GM21528 (cell line): ENCODE data around the gene FADS2.

Experiments used
- ATAC-seq: cut with Tn5 transposase; IDR thresholded peaks from one replicate; pipeline ENCODE4 v1.9.1; 2021; ENCODE audit warnings: mild to moderate bottlenecking, moderate library complexity; ENCODE audit not compliant: unreplicated experiment, low FRiP score

FADS2 gene

GRCh38 chr11:61795459-61795858 is 32.6 kb upstream of the FADS2 start:
- no peak for ATAC-seq

- ATAC-seq: no peak
Measured at GRCh38 chr11:61795876-61796526, 32.1 kb upstream of the FADS2 start.

GRCh38 chr11:61797263-61797944 is 30.7 kb upstream of the FADS2 start:
- ATAC-seq: no peak

GRCh38 chr11:61799665-61800284 is 28.3 kb upstream of the FADS2 start:
- no peak for ATAC-seq

GRCh38 chr11:61800331-61801281 is 27.5 kb upstream of the FADS2 start:
- ATAC-seq: no peak

GRCh38 chr11:61802605-61803004 is 25.5 kb upstream of the FADS2 start:
- no peak for ATAC-seq

- ATAC-seq: no peak
Measured at GRCh38 chr11:61803889-61804647, 24.0 kb upstream of the FADS2 start.

- ATAC-seq: no peak
Measured at GRCh38 chr11:61805146-61805545, 23.0 kb upstream of the FADS2 start.

- no peak for ATAC-seq
Measured at GRCh38 chr11:61806785-61807184, 21.3 kb upstream of the FADS2 start.

GRCh38 chr11:61810671-61811175 is 17.4 kb upstream of the FADS2 start:
- no peak for ATAC-seq

- ATAC-seq: no peak
Measured at GRCh38 chr11:61811831-61812230, 16.3 kb upstream of the FADS2 start.

- ATAC-seq: no peak
Measured at GRCh38 chr11:61812736-61813411, 15.2 kb upstream of the FADS2 start.

- no peak for ATAC-seq
Measured at GRCh38 chr11:61814247-61814957, 13.7 kb upstream of the FADS2 start.

GRCh38 chr11:61814958-61815789 is 12.9 kb upstream of the FADS2 start:
- peak; percentile 39 for ATAC-seq

- ATAC-seq: peak; percentile 27
Measured at GRCh38 chr11:61815790-61816735, 12.0 kb upstream of the FADS2 start.

- peak; percentile 59 for ATAC-seq
Measured at GRCh38 chr11:61816736-61817455, 11.2 kb upstream of the FADS2 start, which contains the start of gene FADS1. FADS1 (minus strand) TSS chr11:61817003; CDS start chr11:61816929, 74 bp downstream.
